K562 (cell line): ENCODE results near the gene ACSS1.

Experiments used
- BRF1 ChIP-seq: IDR thresholded peaks from 3 replicates; pipeline ENCODE4 v1.6.1; 2011; ENCODE audit warnings: borderline replicate concordance, mild to moderate bottlenecking; ENCODE audit not compliant: insufficient read length; ENCODE audit errors: extremely low read depth
- GABPA ChIP-seq: fragments of 200-800 bp; sonication (Bioruptor generic); conservative IDR thresholded peaks from 2 replicates; pipeline ENCODE4 v1.6.1; 2016; ENCODE audit warnings: low read depth, missing genetic modification characterization, missing compliant biosample characterization
- YY1 ChIP-seq, 3 experiments: IDR thresholded peaks; 2 replicates each; pipeline ENCODE4 v1.6.1; 2011; ENCODE audit warnings: low read length in 2 of 3, mild to moderate bottlenecking in 2 of 3, moderate library complexity in 2 of 3, borderline replicate concordance in 1 of 3, control low read depth in 1 of 3, low read depth in 1 of 3; ENCODE audit not compliant: insufficient read depth in 3 of 3, insufficient replicate concordance in 2 of 3, control insufficient read depth in 1 of 3, insufficient read length in 1 of 3; ENCODE audit errors: extremely low read depth in 1 of 3

GRCh38 chr20:24970030-24970553 is 87.8 kb downstream of the ACSS1 start:
- TF ChIP-seq BRF1 (no peak), GABPA (tag) (no peak), YY1 (IDR thresholded peaks at IDR 0.05; ENCODE audit: borderline replicate concordance in 1 of 3, control insufficient read depth in 1 of 3, extremely low read depth in 1 of 3, insufficient read depth in 3 of 3, insufficient read length in 1 of 3, insufficient replicate concordance in 2 of 3, low read depth in 1 of 3, low read length in 2 of 3) (no peak)
